PC-3 (cell line): ENCODE measurements around the gene KLHL1. TPM values are rescaled to one million over a fixed set of nuclear protein-coding genes. Genes with fewer than 3 reads are reported as not detected.

ENCODE experiments used
- ATAC-seq: fragments of 200-7000 bp; cut with Tn5 transposase; 2 replicates; pipeline ENCODE4 v1.9.1; 2020; ENCODE audit warnings: mild to moderate bottlenecking, moderate library complexity
- BruUV-seq: library from RNA; stranded (reverse); fragments of 400-500 nt; replicated peaks from 2 replicates; lab custom pipeline; 2021; lab: Mats Ljungman, UMichigan
- CTCF ChIA-PET: fragments of 300-600 bp; sonication (Branson Sonifier 250); formaldehyde crosslinking; loops from one replicate; lab custom pipeline; 2022; ENCODE audit warnings: antibody characterized with exemption; lab: Charles Lee
- POLR2A ChIA-PET: fragments of 300-600 bp; sonication (Branson Sonifier 250); formaldehyde crosslinking; loops from one replicate; lab custom pipeline; 2022; ENCODE audit warnings: antibody characterized with exemption; ENCODE audit not compliant: unreplicated experiment; lab: Charles Lee
- DNase-seq: peaks from one replicate; pipeline ENCODE4 v3.0.0-alpha.2; 2015
- H2AFZ ChIP-seq: fragments of 300-600 bp; sonication (generic); 2 replicates; pipeline ENCODE4 v1.6.0; 2016; ENCODE audit warnings: antibody characterized with exemption, low read length
- H3F3A ChIP-seq: fragments of 300-600 bp; sonication (generic); one replicate; pipeline ENCODE4 v1.6.0; 2017; ENCODE audit warnings: antibody characterized with exemption, low read length, control low read depth, mild to moderate bottlenecking; ENCODE audit not compliant: unreplicated experiment
- H3K27ac ChIP-seq: fragments of 300-600 bp; sonication (generic); 2 replicates; pipeline ENCODE4 v1.5.1; 2016; ENCODE audit warnings: mild to moderate bottlenecking, low read length
- H3K27me3 ChIP-seq: fragments of 300-600 bp; sonication (generic); 2 replicates; pipeline ENCODE4 v1.6.1; 2016; ENCODE audit warnings: low read length, mixed read lengths
- H3K36me3 ChIP-seq: fragments of 300-600 bp; sonication (generic); 2 replicates; pipeline ENCODE4 v1.6.1; 2016; ENCODE audit warnings: low read depth, mixed run types, low read length, mixed read lengths
- H3K4me1 ChIP-seq: fragments of 300-600 bp; sonication (generic); 2 replicates; pipeline ENCODE4 v1.5.1; 2016; ENCODE audit warnings: low read length; ENCODE audit not compliant: insufficient read depth
- H3K4me2 ChIP-seq: fragments of 300-600 bp; sonication (generic); 2 replicates; pipeline ENCODE4 v1.6.0; 2016; ENCODE audit warnings: low read length
- H3K4me3 ChIP-seq: fragments of 300-600 bp; sonication (generic); 2 replicates; pipeline ENCODE4 v1.5.1; 2016; ENCODE audit warnings: mild to moderate bottlenecking, low read length, mixed read lengths
- H3K79me2 ChIP-seq: fragments of 300-600 bp; sonication (generic); 2 replicates; pipeline ENCODE4 v1.6.1; 2017; ENCODE audit warnings: low read length, mixed read lengths
- H3K9ac ChIP-seq: fragments of 300-600 bp; sonication (generic); 2 replicates; pipeline ENCODE4 v1.6.0; 2016; ENCODE audit warnings: mild to moderate bottlenecking, low read length
- H3K9me2 ChIP-seq: fragments of 300-600 bp; sonication (generic); replicated peaks from 2 replicates; pipeline ENCODE4 v1.6.1; 2016; ENCODE audit warnings: mixed run types, low read length, mixed read lengths
- H3K9me3 ChIP-seq: fragments of 300-600 bp; sonication (generic); 2 replicates; pipeline ENCODE4 v1.6.1; 2016; ENCODE audit warnings: low read length, mixed read lengths
- H4K20me1 ChIP-seq: fragments of 300-600 bp; sonication (generic); 2 replicates; pipeline ENCODE4 v1.6.1; 2016; ENCODE audit warnings: low read length, mixed read lengths
- EZH2 ChIP-seq: fragments of 300-600 bp; sonication (generic); IDR thresholded peaks from one replicate; pipeline ENCODE4 v1.6.1; 2017; ENCODE audit warnings: antibody characterized with exemption, mild to moderate bottlenecking, low read length; ENCODE audit not compliant: unreplicated experiment
- EZH2phosphoT487 ChIP-seq: fragments of 300-600 bp; sonication (generic); IDR thresholded peaks from 2 replicates; pipeline ENCODE4 v1.6.1; 2018; ENCODE audit warnings: mild to moderate bottlenecking, antibody characterized with exemption, low read length, borderline replicate concordance
- intact Hi-C: fragments of 100-400 bp; cut with micrococcal nuclease; formaldehyde crosslinking; loops from 2 replicates; pipeline ENCODE4 v1.9.0; 2023
- total RNA-seq: library from RNA; depleted of rRNA; stranded (reverse); fragments of >200 nt; gene quantifications from 2 replicates; pipeline ENCODE4 v1.2.3, GENCODE V29; 2014
- TF ChIP-seq, protein P1 (sequence below): fragments of 300-600 bp; sonication (generic); conservative IDR thresholded peaks from 2 replicates; pipeline ENCODE4 v1.5.1; 2017; ENCODE audit warnings: antibody characterized with exemption, low read depth, mild to moderate bottlenecking, low read length

KLHL1 gene
- total RNA-seq, 1 experiment from 2014 or later, result not detected

DNA sequence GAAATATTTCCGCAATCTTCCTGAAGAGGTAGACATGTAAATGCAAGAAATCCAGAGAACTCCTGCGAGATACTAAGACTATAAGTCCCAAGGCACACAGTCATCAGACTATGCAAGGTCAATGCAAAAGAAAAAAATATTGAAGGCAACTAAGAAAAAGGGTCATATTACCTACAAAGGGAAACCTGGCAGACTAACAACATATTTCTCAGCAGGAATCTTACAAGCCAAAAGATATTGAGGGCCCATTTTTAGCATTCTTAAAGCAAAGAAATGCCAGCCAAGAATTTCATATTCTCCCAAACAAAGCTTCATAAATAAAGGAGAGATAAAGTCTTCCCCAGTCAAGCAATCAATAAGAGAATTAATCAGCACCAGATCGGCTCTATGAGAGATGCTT lies 299.1 kb downstream of the KLHL1 start:
- Histone ChIP-seq H3K4me3 (no peak overlapping the region), H2AFZ (no peak overlapping the region), H3K27ac (no peak overlapping the region), H3K27me3 (no peaks in the 10 kb centered on the region), H3K9ac (no peak overlapping the region), H3K36me3 (no peaks in the 10 kb centered on the region), H3K4me1 (no peaks in the 10 kb centered on the region), H3K79me2 (no peaks in the 10 kb centered on the region), H3F3A (no peaks in the 10 kb centered on the region), H3K9me2 (no peaks in the 10 kb centered on the region), H4K20me1 (no peaks in the 10 kb centered on the region), H3K9me3 (no peaks in the 10 kb centered on the region), H3K4me2 (no peak overlapping the region)
- DNase-seq (no peak), ATAC-seq (no peak)
- TF ChIP-seq EZH2phosphoT487 (no peak), EZH2 (no peak)
- TF ChIP-seq, protein P1, sequence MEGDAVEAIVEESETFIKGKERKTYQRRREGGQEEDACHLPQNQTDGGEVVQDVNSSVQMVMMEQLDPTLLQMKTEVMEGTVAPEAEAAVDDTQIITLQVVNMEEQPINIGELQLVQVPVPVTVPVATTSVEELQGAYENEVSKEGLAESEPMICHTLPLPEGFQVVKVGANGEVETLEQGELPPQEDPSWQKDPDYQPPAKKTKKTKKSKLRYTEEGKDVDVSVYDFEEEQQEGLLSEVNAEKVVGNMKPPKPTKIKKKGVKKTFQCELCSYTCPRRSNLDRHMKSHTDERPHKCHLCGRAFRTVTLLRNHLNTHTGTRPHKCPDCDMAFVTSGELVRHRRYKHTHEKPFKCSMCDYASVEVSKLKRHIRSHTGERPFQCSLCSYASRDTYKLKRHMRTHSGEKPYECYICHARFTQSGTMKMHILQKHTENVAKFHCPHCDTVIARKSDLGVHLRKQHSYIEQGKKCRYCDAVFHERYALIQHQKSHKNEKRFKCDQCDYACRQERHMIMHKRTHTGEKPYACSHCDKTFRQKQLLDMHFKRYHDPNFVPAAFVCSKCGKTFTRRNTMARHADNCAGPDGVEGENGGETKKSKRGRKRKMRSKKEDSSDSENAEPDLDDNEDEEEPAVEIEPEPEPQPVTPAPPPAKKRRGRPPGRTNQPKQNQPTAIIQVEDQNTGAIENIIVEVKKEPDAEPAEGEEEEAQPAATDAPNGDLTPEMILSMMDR, result no peak
- ChIA-PET CTCF (no interaction called here), POLR2A (no interaction called here)
- BruUV-seq, result no TSS peak
- intact Hi-C loops, result no loop called here

GRCh38 chr13:69796256-69796655 lies 312.0 kb downstream of the KLHL1 start:
- H3K4me2 ChIP-seq, result no peak overlapping the region
- intact Hi-C loops, result no loop called here
- ChIA-PET POLR2A (no interaction called here), CTCF (no interaction called here)
- no peak overlapping the region for H3K27ac ChIP-seq
- no peaks in the 10 kb centered on the region for H3K9me2 ChIP-seq
- no TSS peak for BruUV-seq
- H3K36me3 ChIP-seq, result no peaks in the 10 kb centered on the region
- H3F3A ChIP-seq, result no peaks in the 10 kb centered on the region
- H3K27me3 ChIP-seq, result no peaks in the 10 kb centered on the region
- DNase-seq (no peak), ATAC-seq (no peak)
- H3K4me3 ChIP-seq, result no peak overlapping the region
- H4K20me1 ChIP-seq, result no peaks in the 10 kb centered on the region
- no peak overlapping the region for H2AFZ ChIP-seq
- H3K9ac ChIP-seq, result no peak overlapping the region
- TF ChIP-seq EZH2, result no peak
- H3K9me3 ChIP-seq, result no peaks in the 10 kb centered on the region
- no peaks in the 10 kb centered on the region for H3K79me2 ChIP-seq
- no peaks in the 10 kb centered on the region for H3K4me1 ChIP-seq

DNA sequence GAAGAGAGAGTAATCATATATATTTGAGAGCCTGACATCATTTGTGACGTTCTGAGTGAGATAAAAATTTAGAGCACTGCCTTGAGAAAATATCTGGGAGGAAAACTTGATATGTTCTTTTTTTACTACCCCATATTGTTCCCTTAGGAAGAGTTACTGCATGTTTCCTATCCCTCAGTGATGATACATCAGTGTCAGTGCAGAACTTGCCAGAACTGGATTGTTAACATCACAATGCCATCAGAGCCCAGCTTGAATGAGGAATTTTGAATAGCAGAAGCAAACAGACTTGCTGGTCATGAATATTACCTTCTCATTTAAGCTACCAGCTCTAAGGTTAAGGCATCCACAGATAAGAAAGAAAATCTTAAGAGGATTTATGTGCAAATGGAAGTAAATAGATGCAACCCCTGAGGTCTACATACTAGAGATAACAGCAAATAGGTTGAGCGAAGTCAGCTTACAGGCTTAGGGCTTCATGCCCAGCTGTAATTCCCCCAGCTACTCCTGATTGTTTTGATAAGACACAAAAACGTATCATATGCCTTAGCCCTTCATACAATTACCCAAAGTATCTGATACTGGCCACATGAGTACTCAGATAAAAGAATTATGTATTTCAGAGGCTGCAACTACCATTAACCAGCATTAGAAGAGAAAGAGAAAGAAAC lies 314.3 kb downstream of the KLHL1 start:
- Histone ChIP-seq H3K79me2 (no peaks in the 10 kb centered on the region), H3K4me2 (no peak overlapping the region)

More for the DNA sequence above, 314.3 kb downstream of the KLHL1 start:
- H3K9ac ChIP-seq, result no peak overlapping the region
- no peaks in the 10 kb centered on the region for H3K9me3 ChIP-seq
- ATAC-seq (no peak), DNase-seq (no peak)
- H3K36me3 ChIP-seq, result no peaks in the 10 kb centered on the region
- H4K20me1 ChIP-seq, result no peaks in the 10 kb centered on the region
- ChIA-PET POLR2A (no interaction called here), CTCF (no interaction called here)
- H2AFZ ChIP-seq, result no peak overlapping the region
- H3K9me2 ChIP-seq, result no peaks in the 10 kb centered on the region
- no peaks in the 10 kb centered on the region for H3K27me3 ChIP-seq
- H3K27ac ChIP-seq, result no peak overlapping the region
- H3K4me3 ChIP-seq, result no peak overlapping the region
- intact Hi-C loops, result no loop called here
- H3F3A ChIP-seq, result no peaks in the 10 kb centered on the region
- no peak for TF ChIP-seq EZH2
- TF ChIP-seq EZH2phosphoT487, result no peak
- TF ChIP-seq, protein P1, result no peak
- H3K4me1 ChIP-seq, result no peaks in the 10 kb centered on the region
- no TSS peak for BruUV-seq
